Kidney capillary endothelial cell (primary cell): ENCODE results near the gene RAB6B.

Experiments
- DNase-seq: peaks from one replicate; pipeline ENCODE4 v3.0.0-alpha.2; 2018; ENCODE audit warnings: low spot score

RAB6B gene

DNA sequence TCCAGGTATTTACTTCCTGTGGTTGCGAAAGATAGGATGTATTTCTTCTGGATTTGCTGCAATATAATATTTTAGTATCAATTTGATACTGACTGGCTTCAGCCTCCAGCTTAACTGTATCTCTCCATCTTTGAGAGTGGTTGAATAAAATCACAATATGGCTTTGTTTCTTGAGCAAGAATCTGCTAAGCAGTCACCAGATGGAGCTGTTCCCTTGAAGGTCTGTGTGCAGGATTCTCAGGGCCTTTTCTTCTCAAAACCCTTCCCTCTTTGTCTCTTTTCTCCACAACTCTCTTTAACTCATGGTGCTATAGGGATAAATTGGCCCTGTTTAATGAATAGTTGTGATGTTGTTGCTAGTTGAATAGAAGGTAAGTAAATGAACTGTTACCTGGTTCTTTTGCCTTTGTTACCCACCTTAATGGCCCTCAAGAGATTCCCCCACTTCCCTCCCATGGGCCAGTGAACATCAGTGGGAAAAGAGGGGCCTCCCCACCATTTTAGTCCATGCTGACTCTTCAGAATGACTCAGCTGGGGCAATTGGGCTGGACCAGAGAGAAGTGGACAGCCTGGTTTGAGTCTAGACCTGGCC, 34.8 kb upstream of the RAB6B start:
- DNase-seq, result peak; percentile 78

DNA sequence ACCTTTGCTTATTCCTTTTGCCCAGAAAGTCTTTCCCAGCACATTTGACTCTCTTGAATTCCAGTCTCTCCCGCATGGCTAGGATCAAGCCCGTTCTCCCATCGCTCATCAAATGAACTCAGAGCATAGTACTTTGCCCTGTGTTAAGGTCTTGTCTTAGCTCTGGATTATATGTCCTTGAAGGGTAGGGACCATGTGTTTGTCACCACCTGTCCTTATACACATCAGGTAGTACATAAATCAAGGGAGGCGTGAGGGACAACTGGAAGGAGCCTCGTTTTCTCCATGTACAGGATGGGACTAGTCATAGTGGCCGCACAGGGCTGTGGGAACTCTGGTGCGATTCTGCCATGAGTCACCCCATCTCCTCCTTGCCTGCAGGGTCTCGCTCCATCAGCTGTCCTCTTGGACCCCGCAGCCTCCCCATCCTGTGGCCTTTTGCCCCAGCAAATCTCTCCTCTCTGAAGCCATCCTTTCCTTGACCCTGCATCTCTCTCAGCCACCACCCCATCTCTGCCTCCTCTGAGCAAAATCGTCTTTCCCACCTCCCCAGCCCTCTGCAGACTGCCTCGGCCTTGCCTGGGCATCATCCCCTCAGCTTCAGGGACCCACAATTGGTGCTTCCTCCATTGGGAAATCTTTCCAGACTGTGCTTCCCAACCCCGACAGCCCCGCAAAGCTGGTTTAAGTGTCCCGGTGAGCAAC, 33.4 kb upstream of the RAB6B start:
- no peak for DNase-seq

DNA sequence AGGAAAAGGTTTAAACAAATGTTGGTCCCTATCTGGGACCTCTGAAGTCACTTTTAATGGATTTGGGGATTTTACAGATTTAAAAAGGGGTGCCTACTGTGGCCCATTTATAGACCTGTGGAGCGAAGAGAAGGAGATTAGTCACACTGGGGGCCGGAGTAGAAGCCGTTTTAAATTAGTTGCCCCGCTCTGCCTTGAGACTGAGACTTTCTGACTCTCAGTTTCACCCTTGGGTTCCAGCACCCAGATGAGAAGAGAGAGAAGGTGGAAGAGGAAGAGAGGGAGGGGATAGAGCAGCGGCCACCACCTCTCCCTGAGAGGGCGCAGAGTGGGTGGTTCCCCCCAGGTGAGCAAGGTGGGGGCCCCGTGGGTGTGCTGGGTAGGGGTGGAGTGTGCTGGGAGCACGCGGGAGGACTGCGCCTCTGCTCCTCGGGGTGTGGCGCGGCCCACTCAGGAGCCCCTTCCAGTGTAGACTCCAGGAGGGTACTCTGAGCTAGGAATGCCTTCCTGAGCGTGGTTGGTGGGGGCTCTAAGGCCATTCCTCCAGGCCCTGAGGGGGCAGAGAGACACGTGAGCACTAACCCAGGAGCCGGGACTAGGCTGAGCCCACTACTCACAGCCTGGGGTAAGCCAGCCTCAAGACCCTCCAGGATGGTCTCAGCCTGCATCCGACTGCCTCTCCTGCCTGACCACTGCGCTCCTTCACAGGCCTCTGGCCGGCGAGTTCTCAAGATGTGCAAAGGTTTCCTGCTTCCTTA, 32.6 kb upstream of the RAB6B start:
- no peak for DNase-seq

DNA sequence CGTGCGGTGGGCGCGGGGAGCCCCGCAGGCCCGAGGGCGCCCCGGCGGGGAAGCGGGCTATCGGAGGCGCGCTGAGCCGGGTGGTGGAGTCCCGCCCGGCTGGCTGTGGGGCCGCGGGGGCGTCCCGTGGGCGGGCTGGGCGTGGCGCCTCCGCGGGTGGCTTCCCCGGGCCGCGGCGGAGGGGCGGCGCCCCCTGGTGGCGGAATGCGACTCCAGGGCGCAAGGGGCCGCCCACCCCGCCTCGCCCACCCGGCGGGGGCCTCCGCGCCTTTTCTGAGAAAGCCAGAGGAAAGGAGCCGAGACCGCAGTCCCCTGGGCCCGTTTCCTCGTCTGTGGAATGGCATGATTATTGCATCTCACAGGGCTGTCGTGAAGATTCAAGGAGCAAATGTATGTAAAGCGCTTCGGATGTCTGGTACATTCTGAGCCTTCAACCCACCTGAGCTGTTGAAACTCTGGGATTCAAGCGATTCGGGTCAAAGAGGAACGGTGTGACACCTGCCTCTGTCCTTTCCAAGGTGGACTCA, 31.9 kb upstream of the RAB6B start:
- peak; percentile 36 for DNase-seq

DNA sequence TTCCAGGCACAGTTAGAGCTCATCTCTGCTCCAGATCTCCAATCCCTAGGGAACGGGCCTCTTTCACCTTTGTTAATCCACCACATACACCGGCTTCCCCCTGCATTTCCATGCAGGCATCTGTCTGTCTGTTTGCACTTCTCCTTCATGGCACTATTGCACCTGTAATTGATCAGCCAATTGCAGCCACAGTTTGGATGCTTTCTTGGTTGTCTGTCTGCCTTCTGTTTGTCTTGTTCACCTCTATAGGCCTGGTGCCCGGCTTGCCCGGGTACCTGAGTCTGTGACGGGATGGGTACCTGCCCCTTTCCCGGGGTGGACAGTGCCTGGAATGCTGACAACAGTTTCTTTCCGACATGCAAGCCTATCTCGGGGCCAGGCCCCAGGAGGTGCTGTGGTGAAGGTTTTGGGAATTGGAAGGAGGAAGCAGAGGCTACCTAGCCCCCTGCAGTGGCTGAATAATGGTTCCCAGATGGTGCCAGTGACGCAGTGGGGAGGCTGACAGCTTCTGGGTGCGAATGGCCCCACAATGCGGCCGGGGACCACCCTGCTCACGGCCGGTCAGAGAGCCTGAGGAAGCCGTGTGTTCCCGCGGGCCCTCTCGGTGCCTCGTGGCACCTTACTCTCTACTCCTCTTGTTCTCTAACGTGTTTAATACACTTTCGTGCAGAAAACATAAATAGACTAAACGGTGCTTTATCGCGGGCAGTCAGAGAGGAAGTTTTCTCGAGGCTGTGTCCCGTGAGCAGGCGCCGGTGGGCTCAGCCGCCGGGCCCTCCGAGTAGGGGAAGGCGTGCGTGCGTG, 31.3 kb upstream of the RAB6B start:
- DNase-seq, result no peak

DNA sequence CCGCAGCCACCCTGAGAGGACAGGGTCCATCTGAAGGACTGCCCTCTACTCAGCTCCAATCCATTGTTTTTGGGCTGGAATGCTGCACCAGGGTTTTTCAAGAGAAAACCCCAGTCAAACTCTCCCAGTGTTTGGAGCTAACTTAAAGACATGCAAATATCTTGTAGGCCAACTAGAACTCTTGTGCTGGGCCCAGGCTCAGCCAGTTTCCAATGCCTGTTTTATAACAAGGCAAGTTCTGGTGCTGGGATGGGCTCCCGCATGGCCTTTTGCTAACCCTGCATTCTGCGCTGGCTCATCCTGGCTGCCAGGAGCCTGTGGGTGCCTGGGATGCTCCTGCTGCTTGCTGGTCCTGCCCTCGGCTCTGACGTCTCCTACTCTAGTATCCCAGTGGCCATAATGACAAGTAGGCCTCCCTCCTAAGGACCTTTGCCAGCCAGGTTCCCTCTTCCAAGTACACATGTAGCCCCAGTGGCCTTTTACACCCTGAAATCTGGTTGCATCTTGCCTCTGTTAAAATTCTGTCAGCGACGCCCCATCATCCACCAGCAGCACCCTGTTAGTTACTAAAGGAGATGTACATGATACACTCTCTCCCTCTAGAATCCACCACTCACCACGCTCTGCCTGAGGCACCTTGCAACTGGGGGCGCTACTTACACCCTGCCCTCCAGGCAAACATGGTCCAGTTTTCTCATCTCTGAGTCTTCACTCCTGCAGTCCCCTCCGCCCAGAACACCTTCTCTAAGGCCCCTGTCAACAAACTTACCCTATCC, 30.5 kb upstream of the RAB6B start:
- DNase-seq, result no peak

DNA sequence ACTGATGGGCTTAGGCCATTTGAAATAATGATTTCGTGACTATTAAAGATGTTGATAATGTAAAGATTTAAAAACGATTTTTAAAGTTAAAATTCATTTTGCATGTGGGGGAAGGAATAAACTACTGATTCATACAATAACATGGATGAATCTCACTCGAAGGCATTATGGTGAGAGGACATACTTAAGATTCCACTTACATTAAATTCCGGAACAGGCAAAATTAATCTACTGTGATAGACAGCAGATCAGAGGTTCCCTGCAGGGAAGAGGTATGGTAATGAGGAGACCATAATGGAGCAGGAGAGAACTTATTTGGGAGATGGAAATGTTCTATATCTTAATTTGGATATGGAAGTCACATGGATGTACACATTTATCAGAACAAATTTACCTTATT, 28.4 kb upstream of the RAB6B start:
- DNase-seq, result no peak

DNA sequence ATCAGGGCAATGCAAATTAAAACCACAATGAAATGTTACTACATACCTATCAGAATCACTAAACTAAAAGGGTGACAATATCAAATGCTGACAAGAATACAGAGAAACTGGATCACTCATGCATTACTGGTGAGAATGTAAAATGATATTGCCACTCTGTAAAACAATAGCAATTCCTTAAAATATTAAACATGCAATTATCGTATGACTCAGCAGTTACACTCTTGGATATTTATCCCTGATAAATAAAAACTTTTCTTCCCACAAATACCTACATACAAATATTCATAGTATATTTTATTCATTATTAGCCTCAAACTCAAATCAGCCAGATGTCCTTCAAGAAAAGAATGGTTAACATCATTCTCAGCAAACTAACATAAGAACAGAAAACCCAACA, 25.9 kb upstream of the RAB6B start:
- DNase-seq, result no peak

DNA sequence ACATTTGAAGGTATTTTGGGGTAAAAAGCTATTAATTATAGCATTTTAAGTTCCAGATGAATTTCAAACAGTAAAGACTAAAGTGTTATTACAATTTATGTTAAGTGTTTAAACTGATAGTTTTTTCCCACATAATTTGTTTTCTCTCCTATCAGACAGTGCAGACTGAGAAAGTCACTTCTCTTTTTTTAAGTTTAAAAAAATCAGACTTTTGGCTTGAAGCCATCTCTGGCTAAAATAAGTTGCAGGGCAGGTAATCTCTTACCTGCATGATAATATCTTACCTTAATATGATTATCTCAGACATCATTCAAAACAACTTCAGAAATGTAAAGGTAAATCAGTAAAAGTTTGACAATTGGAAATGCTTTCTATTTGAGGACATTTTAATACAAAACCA, 21.5 kb upstream of the RAB6B start:
- no peak for DNase-seq

DNA sequence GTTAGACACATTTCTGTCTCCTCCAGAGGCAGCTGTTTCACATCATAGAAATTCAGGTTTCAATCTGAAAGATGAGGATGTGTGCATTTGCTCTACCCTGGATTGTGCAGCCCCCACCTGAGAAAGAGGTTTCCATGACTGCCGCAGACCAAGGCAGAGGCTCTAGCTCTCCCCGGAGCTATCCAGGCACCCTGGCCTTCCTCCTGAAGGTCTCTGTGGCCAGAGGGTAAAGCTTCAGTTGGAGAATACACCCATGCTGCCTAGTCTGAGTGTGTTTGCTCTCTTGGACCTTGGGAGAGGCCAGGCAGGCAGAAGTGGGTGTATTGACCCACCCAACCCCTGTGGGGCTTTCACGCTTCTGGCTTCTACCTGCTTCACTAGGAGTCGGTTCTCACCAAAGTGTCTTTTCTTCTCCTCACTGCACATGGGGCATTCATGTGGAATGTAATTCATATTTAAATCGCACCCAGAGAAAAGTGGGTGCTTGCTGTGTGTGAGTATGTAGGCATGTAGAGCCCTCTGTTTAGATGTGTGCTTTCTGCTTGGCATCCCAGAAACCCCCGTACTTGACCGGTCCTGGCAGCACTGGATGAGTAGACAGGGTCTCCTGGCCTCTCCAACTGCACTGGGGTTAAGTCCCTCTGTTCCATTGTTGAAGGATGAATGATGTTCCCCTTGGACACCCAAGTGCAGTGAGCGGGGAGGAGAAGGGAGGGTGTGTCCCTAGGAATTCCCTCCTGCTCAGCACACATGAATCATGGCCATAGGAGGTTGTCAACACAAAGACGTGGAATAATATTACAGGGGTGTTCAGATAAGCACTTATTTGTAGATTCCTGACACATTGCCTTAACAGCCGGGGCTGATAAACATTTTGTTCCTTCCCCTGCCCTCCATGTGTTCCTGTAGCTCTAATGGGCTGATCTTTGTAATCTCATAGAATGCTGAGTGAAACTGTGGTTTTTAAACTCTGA, 20.3 kb upstream of the RAB6B start:
- DNase-seq, result no peak

DNA sequence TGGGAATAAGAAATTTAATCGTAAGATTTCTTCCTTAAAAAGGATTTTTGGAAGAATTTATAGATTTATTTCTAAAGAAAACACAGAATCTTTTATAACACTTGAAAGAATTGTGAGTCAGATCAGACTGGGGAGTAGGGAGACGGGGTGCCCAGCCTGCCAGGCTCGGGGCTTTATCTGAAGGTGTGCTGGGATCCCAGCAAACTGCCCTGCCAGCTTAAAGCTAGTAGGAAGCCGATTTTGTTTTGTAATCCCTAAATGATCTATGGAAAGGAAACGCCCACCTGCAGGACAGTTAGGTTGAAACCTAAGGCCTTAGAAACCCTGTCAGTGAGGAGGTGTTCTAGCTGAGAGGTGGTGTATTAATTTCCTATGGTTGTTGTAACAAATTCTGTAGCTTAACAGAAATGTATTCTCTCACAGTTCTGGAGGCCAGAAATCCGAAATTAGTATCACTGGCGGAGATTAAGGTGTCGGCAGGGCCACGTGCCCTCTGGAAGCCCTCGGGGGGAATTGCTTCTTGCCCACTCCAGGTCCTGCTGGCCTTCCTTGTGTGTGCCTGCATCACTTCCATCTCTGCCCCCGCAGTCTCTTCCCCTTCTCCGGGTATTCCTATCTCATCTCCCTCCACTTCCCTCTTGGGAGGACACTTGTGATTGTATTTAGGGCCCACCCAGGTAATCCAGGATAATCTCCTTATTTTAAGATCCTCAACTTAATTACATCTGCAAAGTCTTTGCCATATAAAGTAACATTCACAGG, 19.3 kb upstream of the RAB6B start:
- no peak for DNase-seq

DNA sequence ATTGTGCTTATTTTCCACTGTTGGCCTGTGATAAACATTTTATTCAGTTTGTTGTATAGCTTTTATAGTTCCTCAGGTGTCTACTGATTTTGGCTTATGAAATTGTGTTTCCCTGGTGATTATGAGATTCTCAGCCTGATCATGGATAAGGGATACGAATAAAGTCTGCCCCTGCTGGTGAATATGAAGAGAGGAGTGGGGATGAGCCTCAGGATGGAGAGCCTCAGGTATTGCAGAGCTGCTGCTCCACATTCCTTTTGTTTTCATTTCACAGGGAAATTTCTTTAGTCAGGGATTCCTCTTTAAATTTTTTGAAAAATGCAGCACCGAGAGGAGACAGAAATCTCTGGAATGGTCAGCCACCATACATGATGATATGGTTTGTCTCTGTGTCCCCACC, 14.7 kb upstream of the RAB6B start:
- DNase-seq, result no peak

DNA sequence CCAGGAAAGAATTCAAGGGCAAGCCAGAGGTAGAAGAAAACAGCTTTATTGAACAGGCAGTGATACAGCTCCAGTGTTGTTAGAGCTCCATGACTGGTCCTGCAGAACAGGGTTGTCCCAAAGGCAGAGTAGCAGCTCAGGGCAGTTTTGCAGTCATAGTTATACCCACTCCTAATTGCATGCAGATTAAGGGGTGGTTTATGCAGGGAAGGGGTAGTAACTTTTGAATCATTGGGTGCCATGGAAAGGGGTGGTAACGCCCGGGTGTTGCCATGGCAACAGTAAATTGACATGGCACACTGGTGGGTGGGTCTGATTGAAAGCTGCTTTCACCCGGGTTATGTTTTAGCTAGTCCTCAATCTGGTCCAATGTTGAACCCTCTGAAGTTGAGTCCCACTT, 9.7 kb upstream of the RAB6B start:
- no peak for DNase-seq

DNA sequence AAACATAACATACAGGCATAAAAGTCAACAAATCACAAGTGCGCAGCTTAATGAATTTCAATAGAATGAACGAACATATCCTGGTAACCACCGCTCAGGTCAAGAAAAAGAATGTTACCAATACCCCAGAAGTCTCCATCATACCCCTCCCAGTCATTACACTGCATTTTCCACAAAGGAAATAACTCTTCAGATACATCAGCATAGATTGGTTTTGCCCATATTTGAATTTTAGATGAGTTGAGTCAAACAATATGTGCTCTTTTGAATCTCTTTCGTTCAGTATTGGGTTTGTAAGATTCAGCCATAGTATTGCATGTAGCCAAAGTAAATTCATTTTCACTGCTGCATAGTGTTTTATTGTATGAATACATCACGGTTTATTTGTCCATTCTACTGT, 6.2 kb upstream of the RAB6B start:
- no peak for DNase-seq

DNA sequence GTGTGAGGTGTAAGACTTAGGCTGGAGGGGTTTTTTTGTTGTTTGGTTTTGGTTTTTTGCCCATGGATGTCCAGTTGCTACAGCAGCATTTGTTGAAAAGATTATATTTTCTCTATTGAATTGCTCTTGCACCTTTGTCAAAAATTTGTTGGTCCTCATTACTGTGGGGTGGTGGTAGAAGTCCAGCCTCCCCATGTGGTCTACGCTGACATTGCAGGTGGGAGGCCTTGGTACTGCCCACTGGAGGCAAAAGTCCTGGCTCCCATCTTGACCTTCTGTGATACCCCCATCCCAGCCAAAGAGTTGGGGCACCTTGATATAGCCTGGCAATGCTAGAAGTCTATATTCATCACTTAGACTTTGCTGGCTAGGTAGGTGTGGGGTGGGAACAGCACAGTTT, 5.4 kb upstream of the RAB6B start:
- DNase-seq, result no peak

DNA sequence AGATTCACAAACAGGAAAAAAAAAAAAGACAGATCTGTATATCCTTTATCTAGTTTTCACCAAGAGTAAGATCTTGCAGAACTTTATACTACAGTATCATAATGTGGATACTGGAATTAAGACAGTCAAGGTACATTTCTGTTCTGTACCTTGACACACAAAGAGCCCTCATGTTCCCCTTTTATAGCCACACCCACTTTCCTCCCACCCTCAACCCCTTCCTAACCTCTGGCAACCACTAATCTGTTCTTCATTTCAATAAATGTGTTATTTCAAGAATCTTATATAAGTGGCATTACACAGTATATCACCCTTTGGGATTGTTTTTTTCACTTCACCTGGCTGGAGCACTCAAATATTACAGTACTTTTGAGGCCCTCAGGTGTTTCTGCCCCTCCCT, 3.6 kb upstream of the RAB6B start:
- no peak for DNase-seq

DNA sequence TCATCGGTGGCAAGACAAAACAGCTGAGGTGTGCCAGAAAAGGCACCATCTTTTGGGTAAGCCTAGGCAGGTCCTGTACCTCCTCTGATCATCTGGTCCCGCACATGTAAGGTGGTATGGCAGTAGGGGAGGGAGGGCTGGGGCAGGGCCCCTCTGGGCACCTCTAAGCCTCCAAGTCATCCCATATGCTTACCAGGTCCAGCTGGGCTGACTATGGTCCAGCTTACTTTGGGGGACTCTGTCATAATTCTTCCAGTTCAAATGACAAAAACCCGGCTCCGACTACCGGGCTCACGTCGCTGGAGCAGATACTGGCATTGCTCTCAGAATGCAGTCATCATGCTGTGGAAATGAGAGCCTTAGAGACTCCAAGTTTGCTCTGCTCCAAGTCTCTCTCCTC, 1.9 kb upstream of the RAB6B start:
- no peak for DNase-seq

DNA sequence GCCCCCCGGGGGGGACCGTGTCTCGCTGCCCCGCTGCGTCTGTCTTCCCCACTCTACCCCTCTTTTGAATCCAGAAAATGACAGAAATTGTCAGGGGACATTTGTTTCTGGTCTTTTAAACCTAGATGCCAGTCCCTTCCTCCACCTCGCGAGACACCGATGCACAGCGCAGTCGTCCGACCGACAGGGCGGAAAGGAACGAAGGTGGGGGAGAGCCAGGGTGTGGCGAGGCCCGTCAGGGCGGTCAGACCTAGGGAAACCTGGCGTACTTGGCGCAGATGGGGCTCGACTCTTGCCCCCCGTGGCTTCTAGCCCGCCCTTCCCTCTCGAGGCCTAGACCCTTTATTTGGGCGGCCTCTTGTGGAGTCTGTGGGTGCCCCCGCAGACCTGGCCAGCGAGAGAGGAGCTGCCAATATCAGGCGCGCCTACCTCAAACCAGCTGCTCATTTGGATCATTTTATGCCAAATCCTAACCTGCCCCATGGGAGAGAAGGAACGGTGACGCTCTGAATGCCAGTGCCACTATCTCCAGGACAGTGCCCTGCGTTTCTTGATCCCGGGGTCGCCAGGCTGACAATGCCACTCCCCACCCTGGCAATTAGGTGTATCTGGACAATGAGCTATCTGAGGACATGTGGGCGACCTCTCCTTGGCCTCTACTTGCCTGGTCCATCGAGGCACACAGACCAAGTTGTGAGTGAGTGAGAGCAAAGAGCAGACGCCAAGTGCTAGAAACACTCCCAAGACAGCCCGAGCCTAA, 500 bp upstream of the RAB6B start:
- DNase-seq, result no peak
